Ovary (tissue), 9 donors: ENCODE data around the gene TMEM107. TPM values are rescaled to one million over a fixed set of nuclear protein-coding genes. Genes with fewer than 3 reads are reported as not detected.

Source experiments
- DNase-seq, 5 donors: peaks; one replicate each; pipeline ENCODE4 v3.0.0-alpha.2; 2019 to 2020
- H3K27ac ChIP-seq, 2 donors: fragments of 200-600 bp; one replicate each; pipeline versions ENCODE4 v1.5.1 to v1.8.0; 2019 to 2022
- H3K27me3 ChIP-seq: fragments of 200-600 bp; one replicate; pipeline ENCODE4 v1.8.0; 2022
- H3K36me3 ChIP-seq: fragments of 200-600 bp; sonication (generic); one replicate; pipeline ENCODE4 v1.5.1; 2019
- H3K4me1 ChIP-seq: one replicate; pipeline ENCODE4 v1.8.1; 2013; ENCODE audit warnings: mild to moderate bottlenecking, moderate library complexity; ENCODE audit not compliant: insufficient read depth
- H3K4me3 ChIP-seq: fragments of 200-600 bp; sonication (generic); one replicate; pipeline ENCODE4 v1.5.1; 2017
- H3K9me3 ChIP-seq, 2 donors: fragments of 200-600 bp in 1 of 2; sonication (generic) in 1 of 2; one replicate each; pipeline versions ENCODE4 v1.5.1 to v1.8.1; 2013 to 2019; ENCODE audit warnings: mild to moderate bottlenecking in 1 of 2, moderate library complexity in 1 of 2
- EP300 ChIP-seq: sonication (generic); formaldehyde crosslinking; IDR thresholded peaks from one replicate; pipeline ENCODE4 v1.6.1; 2017; ENCODE audit warnings: antibody characterized with exemption
- POLR2A ChIP-seq: fragments of 450-650 bp; IDR thresholded peaks from one replicate; pipeline ENCODE4 v1.6.1; 2017; ENCODE audit warnings: antibody characterized with exemption, mild to moderate bottlenecking, moderate library complexity
- WGBS, 3 donors: extraction: QIAGEN DNeasy Blood & Tissue Kit in 1 of 3; methylation state at CpG; one replicate each; pipeline versions ENCODE4 v1.1.5 to v1.1.7; 2013 to 2017; 5-methylcytosine and 5-hydroxymethylcytosine counted together
- intact Hi-C, 4 donors: fragments of 100-400 bp; cut with DNase I; formaldehyde crosslinking; loops; one replicate each; pipeline versions ENCODE4 v1.11.0 to v1.15.1; 2022 to 2023
- polyA plus RNA-seq, 2 donors: library from polyadenylated mRNA; stranded (reverse); fragments of 200-250 nt in 1 of 2; fragments of 350-450 nt in 1 of 2; fragmentation: Illumina TruSeq in 1 of 2; extraction: RNeasy Lipid Tissue Mini Kit (QIAGEN cat#74804) in 1 of 2; gene quantifications; one replicate each; pipeline ENCODE4 v1.2.3, GENCODE V29; 2013 to 2014
- total RNA-seq, 7 donors: library from RNA; depleted of rRNA in 2 of 7; stranded (reverse); fragments of >200 nt in 2 of 7; fragmentation: NEBNext Ultra II Directional in 3 of 7; extraction: Animal tissue kit (Norgen Biotek cat#: 25700) in 3 of 7; gene quantifications; one replicate each; pipeline versions ENCODE4 v1.1.0 to v1.2.4, GENCODE V29; 2016 to 2023
- TF ChIP-seq, protein P1 (sequence below), 3 donors: fragments of 450-650 bp in 2 of 3; fragments of 200-600 bp in 1 of 3; IDR thresholded peaks; one replicate each; pipeline versions ENCODE4 v1.5.1 to v1.8.0; 2016 to 2022; ENCODE audit warnings: antibody characterized with exemption in 3 of 3, mild to moderate bottlenecking in 1 of 3
- donor health status: DM: no; HTN: no; CAD: no; lungs with moderate emphysema.
- donor health status: DM: no; HTN: no; CAD: no.
- donor health status: Bipolar disorder and iron deficiency.
- donor health status: DM: yes; HTN: yes; CAD: no.
- donor health status: DM: no; HTN: no; CAD: no.
- donor health status: DM: yes; HTN: yes; CAD: no.

The TMEM107 gene
- total and polyA plus RNA-seq, 9 donors, result 7.5 to 57.6 (median 10.5) TPM

GRCh38 chr17:8186787-8187516 lies 10.8 kb upstream of the TMEM107 start:
- WGBS, 3 donors, result 0% methylated on average over 32 of the region's 32 CpGs
- Histone ChIP-seq H3K4me1 (peaks cover 16% of the 10 kb centered on the region), H3K9me3 (no peaks in the 10 kb centered on the region), H3K4me3 (peak overlapping the region; percentile 80), H3K27ac (peak overlapping the region; percentile 84 to 91), H3K27me3 (no peaks in the 10 kb centered on the region), H3K36me3 (no peaks in the 10 kb centered on the region)
- intact Hi-C loops, result loop anchor here (2.0 to 10.0 kb wide), 6 partner anchors 35 to 1172 kb away; partner anchors contain the start of genes ALOXE3 (in 2 of the 4), HES7 (in 1 of the 4) and RNASEK (in 1 of the 4)
- TF ChIP-seq POLR2A (peak; percentile 35), EP300 (no peak)
- TF ChIP-seq, protein P1, sequence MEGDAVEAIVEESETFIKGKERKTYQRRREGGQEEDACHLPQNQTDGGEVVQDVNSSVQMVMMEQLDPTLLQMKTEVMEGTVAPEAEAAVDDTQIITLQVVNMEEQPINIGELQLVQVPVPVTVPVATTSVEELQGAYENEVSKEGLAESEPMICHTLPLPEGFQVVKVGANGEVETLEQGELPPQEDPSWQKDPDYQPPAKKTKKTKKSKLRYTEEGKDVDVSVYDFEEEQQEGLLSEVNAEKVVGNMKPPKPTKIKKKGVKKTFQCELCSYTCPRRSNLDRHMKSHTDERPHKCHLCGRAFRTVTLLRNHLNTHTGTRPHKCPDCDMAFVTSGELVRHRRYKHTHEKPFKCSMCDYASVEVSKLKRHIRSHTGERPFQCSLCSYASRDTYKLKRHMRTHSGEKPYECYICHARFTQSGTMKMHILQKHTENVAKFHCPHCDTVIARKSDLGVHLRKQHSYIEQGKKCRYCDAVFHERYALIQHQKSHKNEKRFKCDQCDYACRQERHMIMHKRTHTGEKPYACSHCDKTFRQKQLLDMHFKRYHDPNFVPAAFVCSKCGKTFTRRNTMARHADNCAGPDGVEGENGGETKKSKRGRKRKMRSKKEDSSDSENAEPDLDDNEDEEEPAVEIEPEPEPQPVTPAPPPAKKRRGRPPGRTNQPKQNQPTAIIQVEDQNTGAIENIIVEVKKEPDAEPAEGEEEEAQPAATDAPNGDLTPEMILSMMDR (IDR thresholded peaks at IDR 0.05), result peak in 1 of 3 donors; percentile 11
- peak; percentile 94 to 96 (median 94) for DNase-seq

GRCh38 chr17:8186446-8186786 lies 10.2 kb upstream of the TMEM107 start:
- DNase-seq, result no peak
- 0 to 1% (median 0%) methylated on average over 18 to 23 of the region's 23 CpGs for WGBS, 3 donors
- intact Hi-C loops, result loop anchor here (2.0 to 10.0 kb wide), 6 partner anchors 36 to 1172 kb away; partner anchors contain the start of genes ALOXE3 (in 2 of the 4), HES7 (in 1 of the 4) and RNASEK (in 1 of the 4)
- Histone ChIP-seq H3K27me3 (no peaks in the 10 kb centered on the region), H3K4me1 (peaks cover 16% of the 10 kb centered on the region), H3K27ac (peak overlapping the region; percentile 84 to 91), H3K36me3 (no peaks in the 10 kb centered on the region), H3K4me3 (peak overlapping the region; percentile 80), H3K9me3 (no peaks in the 10 kb centered on the region)
- no peak for TF ChIP-seq POLR2A
- no peak for TF ChIP-seq EP300
- TF ChIP-seq, protein P1 (IDR thresholded peaks at IDR 0.05), result peak; percentile 40 to 79 (median 57)

GRCh38 chr17:8185582-8186445 lies 9.6 kb upstream of the TMEM107 start:
- WGBS, 3 donors, result 0 to 1% (median 1%) methylated on average over 41 to 44 of the region's 44 CpGs

More at GRCh38 chr17:8185582-8186445, 9.6 kb upstream of the TMEM107 start:
- no peaks in the 10 kb centered on the region for H3K36me3 ChIP-seq
- peak overlapping the region; percentile 84 to 91 for H3K27ac ChIP-seq
- H3K27me3 ChIP-seq, result no peaks in the 10 kb centered on the region
- H3K4me1 ChIP-seq, result peaks cover 16% of the 10 kb centered on the region
- intact Hi-C loops, result loop anchor here (2.0 to 10.0 kb wide), 6 partner anchors 36 to 1171 kb away; partner anchors contain the start of genes ALOXE3 (in 2 of the 4), HES7 (in 1 of the 4) and RNASEK (in 1 of the 4)
- peak; percentile 86 to 94 (median 92) for DNase-seq
- H3K4me3 ChIP-seq, result peak overlapping the region; percentile 80
- no peaks in the 10 kb centered on the region for H3K9me3 ChIP-seq
- TF ChIP-seq POLR2A (peak; percentile 32), EP300 (no peak)
- TF ChIP-seq, protein P1 (IDR thresholded peaks at IDR 0.05), result no peak
